Activated CD8-positive, alpha-beta T cell treated with anti-CD3 and anti-CD28 coated beads for 36 hours (primary cell): ENCODE data around the gene RPRD2. TPM values are rescaled to one million over a fixed set of nuclear protein-coding genes. Genes with fewer than 3 reads are reported as not detected.

Experiments
- ATAC-seq: fragments of 200-7000 bp; cut with Tn5 transposase; one replicate; pipeline ENCODE4 v1.10.0; 2021; ENCODE audit warnings: mild to moderate bottlenecking, moderate library complexity
- CTCF ChIA-PET: fragments of 350-600 bp; sonication (Branson Sonifier 250); formaldehyde crosslinking; loops from one replicate; lab custom pipeline; 2021; ENCODE audit warnings: antibody characterized with exemption; lab: Charles Lee
- POLR2A ChIA-PET: fragments of 350-600 bp; sonication (Branson Sonifier 250); formaldehyde crosslinking; loops from one replicate; lab custom pipeline; 2021; ENCODE audit warnings: antibody characterized with exemption; lab: Charles Lee
- DNase-seq: peaks from one replicate; pipeline ENCODE4 v3.0.0-alpha.2; 2020
- H3K27ac Mint-ChIP-seq: one replicate; pipeline ENCODE4 v1.8.0; 2021; ENCODE audit warnings: mild to moderate bottlenecking, mixed read lengths
- H3K27me3 Mint-ChIP-seq: one replicate; pipeline ENCODE4 v1.8.0; 2021; ENCODE audit warnings: mixed read lengths
- H3K36me3 Mint-ChIP-seq: one replicate; pipeline ENCODE4 v1.8.0; 2021; ENCODE audit warnings: low read depth, mixed read lengths
- H3K4me1 Mint-ChIP-seq: one replicate; pipeline ENCODE4 v1.8.0; 2021; ENCODE audit warnings: low read depth, mixed read lengths
- H3K4me3 Mint-ChIP-seq: one replicate; pipeline ENCODE4 v1.8.0; 2021; ENCODE audit warnings: mild to moderate bottlenecking, moderate library complexity, mixed read lengths
- H3K9me3 Mint-ChIP-seq: one replicate; pipeline ENCODE4 v1.8.0; 2021; ENCODE audit warnings: mixed read lengths
- CTCF ChIP-seq: fragments of 200-600 bp; IDR thresholded peaks from one replicate; pipeline ENCODE4 v1.8.0; 2022; ENCODE audit warnings: antibody characterized with exemption, mild to moderate bottlenecking
- intact Hi-C: fragments of 100-400 bp; cut with micrococcal nuclease; formaldehyde crosslinking; loops from one replicate; pipeline ENCODE4 v1.10.0; 2022
- total RNA-seq, 2 experiments: library from RNA; stranded (reverse); gene quantifications; one replicate each; pipeline ENCODE4 v1.2.3, GENCODE V29; 2021

RPRD2 gene
- total RNA-seq, 2 experiments from 2014 or later, result 17.6 to 19.4 TPM

- Mint-ChIP-seq H3K27me3 (no peaks in the 10 kb centered on the region), H3K4me1 (peaks cover 10% of the 10 kb centered on the region), H3K9me3 (no peaks in the 10 kb centered on the region), H3K4me3 (no peak overlapping the region), H3K27ac (no peak overlapping the region), H3K36me3 (peaks cover 18% of the 10 kb centered on the region)
- DNase-seq, result no peak
- TF ChIP-seq CTCF, result no peak
- intact Hi-C loops, result no loop called here
- no peak for ATAC-seq
- ChIA-PET POLR2A (no interaction called here), CTCF (no interaction called here)
These were observed 108.8 kb downstream of the RPRD2 start for GRCh38 chr1:150472601-150473200.

- POLR2A ChIA-PET, result no interaction called here
- ATAC-seq, result no peak
- no peaks in the 10 kb centered on the region for H3K9me3 Mint-ChIP-seq
- H3K36me3 Mint-ChIP-seq, result peaks cover 18% of the 10 kb centered on the region
- peaks cover 10% of the 10 kb centered on the region for H3K4me1 Mint-ChIP-seq
- no peak for DNase-seq
- intact Hi-C loops, result no loop called here
- no peak for TF ChIP-seq CTCF
- no peaks in the 10 kb centered on the region for H3K27me3 Mint-ChIP-seq
- no peak overlapping the region for H3K27ac Mint-ChIP-seq
- CTCF ChIA-PET, result no interaction called here
- no peak overlapping the region for H3K4me3 Mint-ChIP-seq
These were observed 109.7 kb downstream of the RPRD2 start for GRCh38 chr1:150473659-150474058.

GRCh38 chr1:150474869-150475268, 110.9 kb downstream of the RPRD2 start:
- no peaks in the 10 kb centered on the region for H3K27me3 Mint-ChIP-seq
- ChIA-PET POLR2A (no interaction called here), CTCF (no interaction called here)
- DNase-seq (no peak), ATAC-seq (no peak)
- H3K36me3 Mint-ChIP-seq, result peaks cover 18% of the 10 kb centered on the region
- H3K4me1 Mint-ChIP-seq, result peaks cover 10% of the 10 kb centered on the region
- no peak overlapping the region for H3K27ac Mint-ChIP-seq
- TF ChIP-seq CTCF, result no peak
- H3K4me3 Mint-ChIP-seq, result no peak overlapping the region
- intact Hi-C loops, result no loop called here
- no peaks in the 10 kb centered on the region for H3K9me3 Mint-ChIP-seq

- peaks cover 10% of the 10 kb centered on the region for H3K4me1 Mint-ChIP-seq
- H3K27ac Mint-ChIP-seq, result peak overlapping the region; percentile 7
- H3K4me3 Mint-ChIP-seq, result no peak overlapping the region
- H3K9me3 Mint-ChIP-seq, result no peaks in the 10 kb centered on the region
- intact Hi-C loops, result no loop called here
- no peak for ATAC-seq
- TF ChIP-seq CTCF, result no peak
- no peaks in the 10 kb centered on the region for H3K27me3 Mint-ChIP-seq
- H3K36me3 Mint-ChIP-seq, result peaks cover 7% of the 10 kb centered on the region
- ChIA-PET POLR2A (interaction anchor here (0.9 kb wide), 1 partner anchor 12 kb away, joined by 3 read pairs; no protein-coding TSS in a partner anchor), CTCF (no interaction called here)
- no peak for DNase-seq
These were observed 112.8 kb downstream of the RPRD2 start for GRCh38 chr1:150476754-150477153.

GRCh38 chr1:150477320-150477719, 113.4 kb downstream of the RPRD2 start:
- ChIA-PET CTCF (no interaction called here), POLR2A (interaction anchor here (0.6 kb wide), 1 partner anchor 67 kb away, joined by 3 read pairs; no protein-coding TSS in a partner anchor)
- ATAC-seq, result no peak
- H3K36me3 Mint-ChIP-seq, result peaks cover 2% of the 10 kb centered on the region
- no peaks in the 10 kb centered on the region for H3K9me3 Mint-ChIP-seq
- no peak overlapping the region for H3K27ac Mint-ChIP-seq
- no peak for TF ChIP-seq CTCF
- no peak for DNase-seq
- peaks cover 10% of the 10 kb centered on the region for H3K4me1 Mint-ChIP-seq
- H3K4me3 Mint-ChIP-seq, result no peak overlapping the region
- intact Hi-C loops, result no loop called here
- no peaks in the 10 kb centered on the region for H3K27me3 Mint-ChIP-seq
